Sigmoid colon (tissue), 7 donors: ENCODE results near the gene MAP1LC3B. TPM values are rescaled to one million over a fixed set of nuclear protein-coding genes. Genes with fewer than 3 reads are reported as not detected.

Experiments used
- DNase-seq: peaks from one replicate; pipeline ENCODE4 v3.0.0-alpha.2; 2019
- H3K27ac ChIP-seq, 4 donors: fragments of 200-600 bp; sonication (generic); one replicate each; pipeline ENCODE4 v1.5.1; 2016 to 2019; ENCODE audit warnings: mild to moderate bottlenecking in 1 of 4
- H3K27me3 ChIP-seq, 3 donors: fragments of 200-600 bp; sonication (generic); one replicate each; pipeline ENCODE4 v1.5.1; 2019; ENCODE audit warnings: mild to moderate bottlenecking in 1 of 3
- H3K36me3 ChIP-seq, 4 donors: fragments of 200-600 bp; sonication (generic); one replicate each; pipeline ENCODE4 v1.5.1; 2016 to 2019
- H3K4me1 ChIP-seq, 4 donors: fragments of 200-600 bp; sonication (generic); one replicate each; pipeline ENCODE4 v1.5.1; 2017 to 2019
- H3K4me3 ChIP-seq, 4 donors: fragments of 200-600 bp; sonication (generic); one replicate each; pipeline ENCODE4 v1.5.1; 2017 to 2019; ENCODE audit warnings: mild to moderate bottlenecking in 2 of 4, moderate library complexity in 1 of 4
- H3K9me3 ChIP-seq, 4 donors: fragments of 200-600 bp in 3 of 4; sonication (generic) in 3 of 4; one replicate each; pipeline versions ENCODE4 v1.5.1 to v1.6.1; 2013 to 2019
- EP300 ChIP-seq, 4 donors: sonication (generic); formaldehyde crosslinking; IDR thresholded peaks; one replicate each; pipeline ENCODE4 v1.6.1; 2017; ENCODE audit warnings: antibody characterized with exemption in 4 of 4
- POLR2A ChIP-seq, 2 donors: fragments of 450-650 bp; IDR thresholded peaks; one replicate each; pipeline ENCODE4 v1.6.1; 2016; ENCODE audit warnings: antibody characterized with exemption in 2 of 2, mild to moderate bottlenecking in 2 of 2, moderate library complexity in 2 of 2
- POLR2AphosphoS5 ChIP-seq, 4 donors: sonication (generic); formaldehyde crosslinking; IDR thresholded peaks; one replicate each; pipeline ENCODE4 v1.6.1; 2017; ENCODE audit warnings: antibody characterized with exemption in 4 of 4
- WGBS, 2 donors: extraction: QIAGEN DNeasy Blood & Tissue Kit; methylation state at CpG; one replicate each; pipeline ENCODE4 v1.1.7; 2013; 5-methylcytosine and 5-hydroxymethylcytosine counted together
- intact Hi-C: fragments of 100-400 bp; cut with DNase I; formaldehyde crosslinking; loops from one replicate; pipeline ENCODE4 v1.15.1; 2023
- polyA plus RNA-seq, 3 donors: library from polyadenylated mRNA; stranded (reverse); fragments of 200-250 nt; gene quantifications; one replicate each; pipeline ENCODE4 v1.2.3, GENCODE V29; 2013
- total RNA-seq, 4 donors: library from RNA; depleted of rRNA; stranded (reverse); fragments of >200 nt; gene quantifications; one replicate each; pipeline ENCODE4 v1.1.0, GENCODE V29; 2016
- TF ChIP-seq, protein P1 (sequence below), 4 experiments: fragments of 450-650 bp in 3 of 4; fragments of 200-600 bp in 1 of 4; IDR thresholded peaks; one replicate each; pipeline ENCODE4 v1.5.1; 2016 to 2019; ENCODE audit warnings: antibody characterized with exemption in 4 of 4, mild to moderate bottlenecking in 3 of 4, moderate library complexity in 2 of 4
- donor health status: healthy with polysubstance abuse.
- donor health status: Bipolar disorder and iron deficiency.
- donor health status: healthy.

Gene MAP1LC3B
- total and polyA plus RNA-seq, 7 donors, result 48.0 to 137 (median 62.4) TPM

GRCh38 chr16:87351320-87351698 is 40.8 kb upstream of the MAP1LC3B start:
- Histone ChIP-seq H3K9me3 (no peaks in the 10 kb centered on the region), H3K27ac (peak overlapping the region in 1 of 4 donors; percentile 8), H3K27me3 (no peaks in the 10 kb centered on the region), H3K36me3 (peaks cover 5 to 40% (median 7%) of the 10 kb centered on the region in 4 donors), H3K4me3 (no peak overlapping the region), H3K4me1 (peaks cover 0 to 17% (median 14%) of the 10 kb centered on the region in 4 donors)
- TF ChIP-seq EP300 (IDR thresholded peaks at IDR 0.05) (no peak), POLR2A (IDR thresholded peaks at IDR 0.05) (no peak), POLR2AphosphoS5 (IDR thresholded peaks at IDR 0.05) (no peak)
- TF ChIP-seq, protein P1, sequence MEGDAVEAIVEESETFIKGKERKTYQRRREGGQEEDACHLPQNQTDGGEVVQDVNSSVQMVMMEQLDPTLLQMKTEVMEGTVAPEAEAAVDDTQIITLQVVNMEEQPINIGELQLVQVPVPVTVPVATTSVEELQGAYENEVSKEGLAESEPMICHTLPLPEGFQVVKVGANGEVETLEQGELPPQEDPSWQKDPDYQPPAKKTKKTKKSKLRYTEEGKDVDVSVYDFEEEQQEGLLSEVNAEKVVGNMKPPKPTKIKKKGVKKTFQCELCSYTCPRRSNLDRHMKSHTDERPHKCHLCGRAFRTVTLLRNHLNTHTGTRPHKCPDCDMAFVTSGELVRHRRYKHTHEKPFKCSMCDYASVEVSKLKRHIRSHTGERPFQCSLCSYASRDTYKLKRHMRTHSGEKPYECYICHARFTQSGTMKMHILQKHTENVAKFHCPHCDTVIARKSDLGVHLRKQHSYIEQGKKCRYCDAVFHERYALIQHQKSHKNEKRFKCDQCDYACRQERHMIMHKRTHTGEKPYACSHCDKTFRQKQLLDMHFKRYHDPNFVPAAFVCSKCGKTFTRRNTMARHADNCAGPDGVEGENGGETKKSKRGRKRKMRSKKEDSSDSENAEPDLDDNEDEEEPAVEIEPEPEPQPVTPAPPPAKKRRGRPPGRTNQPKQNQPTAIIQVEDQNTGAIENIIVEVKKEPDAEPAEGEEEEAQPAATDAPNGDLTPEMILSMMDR (IDR thresholded peaks at IDR 0.05), result no peak
- no peak for DNase-seq
- WGBS, 2 donors, result 72 to 80% methylated on average over 9 of the region's 9 CpGs
- intact Hi-C loops, result no loop called here

- H3K4me1 ChIP-seq, result peaks cover 0 to 17% (median 14%) of the 10 kb centered on the region in 4 donors
- no peak overlapping the region for H3K27ac ChIP-seq
- no peaks in the 10 kb centered on the region for H3K9me3 ChIP-seq
- TF ChIP-seq POLR2A (IDR thresholded peaks at IDR 0.05), result no peak
- TF ChIP-seq EP300 (IDR thresholded peaks at IDR 0.05), result no peak
- TF ChIP-seq, protein P1 (IDR thresholded peaks at IDR 0.05), result no peak
- TF ChIP-seq POLR2AphosphoS5 (IDR thresholded peaks at IDR 0.05), result no peak
- no peak for DNase-seq
- no peaks in the 10 kb centered on the region for H3K27me3 ChIP-seq
- H3K36me3 ChIP-seq, result peaks cover 2 to 46% (median 5%) of the 10 kb centered on the region in 4 donors
- H3K4me3 ChIP-seq, result no peak overlapping the region
- intact Hi-C loops, result no loop called here
- 94 to 96% methylated on average over 15 of the region's 15 CpGs for WGBS, 2 donors
These were observed 39.3 kb upstream of the MAP1LC3B start for GRCh38 chr16:87352818-87353217.

DNA sequence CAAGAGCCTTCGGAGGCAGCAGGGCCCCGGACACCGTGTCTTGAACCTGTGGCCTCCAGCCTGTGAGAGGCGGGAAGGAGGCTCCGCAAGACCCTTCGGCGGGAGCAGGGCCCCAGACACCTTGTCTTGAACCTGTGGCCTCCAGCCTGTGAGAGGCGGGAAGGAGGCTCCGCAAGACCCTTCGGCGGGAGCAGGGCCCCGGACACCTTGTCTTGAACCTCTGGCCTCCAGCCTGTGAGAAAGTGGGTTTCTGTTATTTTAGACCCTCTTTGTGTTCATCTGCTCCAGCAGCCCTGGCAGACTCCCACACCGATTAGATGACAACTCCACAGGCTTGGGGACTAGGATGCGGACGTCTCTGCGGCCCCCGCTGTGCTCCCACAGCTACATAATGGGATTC is 38.5 kb upstream of the MAP1LC3B start:
- H3K4me3 ChIP-seq, result no peak overlapping the region
- DNase-seq, result no peak
- 94 to 97% methylated on average over 17 of the region's 17 CpGs for WGBS, 2 donors
- H3K4me1 ChIP-seq, result peaks cover 0 to 17% (median 14%) of the 10 kb centered on the region in 4 donors
- no peak overlapping the region for H3K27ac ChIP-seq
- peaks cover 10 to 47% (median 12%) of the 10 kb centered on the region in 4 donors for H3K36me3 ChIP-seq
- H3K27me3 ChIP-seq, result no peaks in the 10 kb centered on the region
- no peaks in the 10 kb centered on the region for H3K9me3 ChIP-seq
- TF ChIP-seq EP300 (IDR thresholded peaks at IDR 0.05), result no peak
- no peak for TF ChIP-seq POLR2AphosphoS5 (IDR thresholded peaks at IDR 0.05)
- TF ChIP-seq POLR2A (IDR thresholded peaks at IDR 0.05), result no peak
- TF ChIP-seq, protein P1 (IDR thresholded peaks at IDR 0.05), result no peak
- intact Hi-C loops, result no loop called here

- H3K4me1 ChIP-seq, result peaks cover 0 to 8% (median 4%) of the 10 kb centered on the region in 4 donors
- H3K36me3 ChIP-seq, result peaks cover 24 to 74% (median 28%) of the 10 kb centered on the region in 4 donors
- H3K4me3 ChIP-seq, result no peak overlapping the region
- H3K27me3 ChIP-seq, result no peaks in the 10 kb centered on the region
- intact Hi-C loops, result no loop called here
- DNase-seq, result no peak
- TF ChIP-seq EP300 (IDR thresholded peaks at IDR 0.05) (no peak), POLR2A (IDR thresholded peaks at IDR 0.05) (no peak), POLR2AphosphoS5 (IDR thresholded peaks at IDR 0.05) (no peak)
- TF ChIP-seq, protein P1 (IDR thresholded peaks at IDR 0.05), result no peak
- 96 to 97% methylated on average over 8 of the region's 8 CpGs for WGBS, 2 donors
- no peaks in the 10 kb centered on the region for H3K9me3 ChIP-seq
- H3K27ac ChIP-seq, result no peak overlapping the region
These were observed 35.7 kb upstream of the MAP1LC3B start for GRCh38 chr16:87356491-87356853.

DNA sequence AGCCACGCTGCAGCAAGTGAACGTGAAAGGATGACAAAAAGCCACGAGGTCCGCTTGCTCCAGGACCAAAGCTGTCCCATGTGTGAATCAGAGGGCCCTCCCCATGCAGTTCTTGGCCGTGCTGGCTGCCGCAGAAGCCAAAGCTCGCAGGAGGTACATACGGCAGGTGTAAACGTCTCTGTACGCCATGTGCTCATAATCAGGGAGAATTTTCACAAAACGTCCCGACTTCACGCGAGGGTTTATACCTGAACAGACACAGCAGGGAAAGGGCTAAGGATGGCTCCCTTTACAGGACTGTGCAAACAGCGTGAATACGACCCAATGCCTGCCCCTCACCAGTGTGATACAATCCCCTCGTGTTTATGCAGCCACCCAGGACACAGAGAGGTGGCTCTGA is 33.9 kb upstream of the MAP1LC3B start:
- DNase-seq, result no peak
- H3K4me3 ChIP-seq, result no peak overlapping the region
- H3K4me1 ChIP-seq, result peaks cover 0 to 11% (median 10%) of the 10 kb centered on the region in 4 donors
- TF ChIP-seq POLR2A (IDR thresholded peaks at IDR 0.05) (no peak), POLR2AphosphoS5 (IDR thresholded peaks at IDR 0.05) (no peak), EP300 (IDR thresholded peaks at IDR 0.05) (no peak)
- TF ChIP-seq, protein P1 (IDR thresholded peaks at IDR 0.05), result no peak
- peaks cover 24 to 81% (median 30%) of the 10 kb centered on the region in 4 donors for H3K36me3 ChIP-seq
- H3K27me3 ChIP-seq, result no peaks in the 10 kb centered on the region
- no peak overlapping the region for H3K27ac ChIP-seq
- 94 to 96% methylated on average over 17 of the region's 17 CpGs for WGBS, 2 donors
- intact Hi-C loops, result no loop called here
- no peaks in the 10 kb centered on the region for H3K9me3 ChIP-seq
